Neural cell (in vitro differentiated cells): ENCODE results near the gene MAP3K5. TPM values are rescaled to one million over a fixed set of nuclear protein-coding genes. Genes with fewer than 3 reads are reported as not detected.

Experiments used
- H2AFZ ChIP-seq: fragments of 200-600, 300-800 bp; sonication (generic), shearing (Covaris generic); 2 replicates; pipeline ENCODE4 v1.6.0; 2014; ENCODE audit warnings: low read depth, mild to moderate bottlenecking, antibody characterized with exemption, low read length, moderate library complexity
- H3F3A ChIP-seq: fragments of 200-600 bp; shearing (Covaris generic); 2 replicates; pipeline ENCODE4 v1.6.1; 2016; ENCODE audit warnings: mild to moderate bottlenecking, moderate library complexity, mixed read lengths, antibody characterized with exemption, low read length; ENCODE audit not compliant: insufficient read depth, poor library complexity, severe bottlenecking
- H3K27ac ChIP-seq: fragments of 200-600, 300-800 bp; sonication (generic), shearing (Covaris generic); 2 replicates; pipeline ENCODE4 v1.5.1; 2014; ENCODE audit warnings: mild to moderate bottlenecking, low read length, moderate library complexity
- H3K27me3 ChIP-seq: fragments of 300-800, 200-600 bp; sonication (generic), shearing (Covaris generic); 2 replicates; pipeline ENCODE4 v1.6.0; 2014; ENCODE audit warnings: mild to moderate bottlenecking, low read depth, low read length, moderate library complexity; ENCODE audit not compliant: insufficient read depth
- H3K36me3 ChIP-seq: fragments of 300-800, 200-600 bp; sonication (generic), shearing (Covaris generic); 2 replicates; pipeline ENCODE4 v1.5.1; 2014; ENCODE audit warnings: mild to moderate bottlenecking, antibody characterized with exemption, low read length, moderate library complexity; ENCODE audit not compliant: insufficient read depth
- H3K4me2 ChIP-seq: fragments of 300-800, 200-600 bp; sonication (generic), shearing (Covaris generic); 2 replicates; pipeline ENCODE4 v1.6.0; 2014; ENCODE audit warnings: mild to moderate bottlenecking, low read length
- H3K4me3 ChIP-seq: fragments of 300-800, 200-600 bp; sonication (generic), shearing (Covaris generic); 2 replicates; pipeline ENCODE4 v1.5.1; 2014; ENCODE audit warnings: mild to moderate bottlenecking, low read length, moderate library complexity
- H3K79me2 ChIP-seq: fragments of 200-600 bp; shearing (Covaris generic); replicated peaks from 2 replicates; pipeline ENCODE4 v1.6.0; 2014; ENCODE audit warnings: mild to moderate bottlenecking, low read length, moderate library complexity; ENCODE audit not compliant: insufficient read depth
- H3K9ac ChIP-seq: fragments of 300-800, 200-600 bp; sonication (generic), shearing (Covaris generic); 2 replicates; pipeline ENCODE4 v1.6.1; 2016; ENCODE audit warnings: mild to moderate bottlenecking, low read length, mixed read lengths
- H3K9me2 ChIP-seq: fragments of 200-600 bp; shearing (Covaris generic); 2 replicates; pipeline ENCODE4 v1.6.1; 2016; ENCODE audit warnings: mild to moderate bottlenecking, low read length, mixed read lengths; ENCODE audit not compliant: insufficient read depth
- H3K9me3 ChIP-seq: fragments of 200-600, 300-800 bp; sonication (generic), shearing (Covaris generic); 2 replicates; pipeline ENCODE4 v1.6.1; 2016; ENCODE audit warnings: mild to moderate bottlenecking, mixed run types, low read length, moderate library complexity, mixed read lengths
- H4K20me1 ChIP-seq: fragments of 200-600 bp; shearing (Covaris generic); 2 replicates; pipeline ENCODE4 v1.6.1; 2016; ENCODE audit warnings: mild to moderate bottlenecking, mixed run types; ENCODE audit not compliant: insufficient read depth
- EP300 ChIP-seq: fragments of 450-650 bp; conservative IDR thresholded peaks from 2 replicates; pipeline ENCODE4 v1.6.1; 2014; ENCODE audit warnings: antibody characterized with exemption, mild to moderate bottlenecking, moderate library complexity; ENCODE audit not compliant: poor library complexity, severe bottlenecking
- EZH2 ChIP-seq: fragments of 200-600, 300-800 bp; shearing (Covaris generic), sonication (generic); IDR thresholded peaks from 2 replicates; pipeline ENCODE4 v1.6.1; 2014; ENCODE audit warnings: antibody characterized with exemption, low read length, borderline replicate concordance, mild to moderate bottlenecking; ENCODE audit not compliant: insufficient read depth, poor library complexity, severe bottlenecking
- MXI1 ChIP-seq: fragments of 450-650 bp; conservative IDR thresholded peaks from 2 replicates; pipeline ENCODE4 v1.6.1; 2014; ENCODE audit warnings: antibody characterized with exemption, mild to moderate bottlenecking; ENCODE audit not compliant: poor library complexity, severe bottlenecking
- POLR2AphosphoS5 ChIP-seq: IDR thresholded peaks from 2 replicates; pipeline ENCODE4 v1.6.1; 2012
- RAD21 ChIP-seq: fragments of 450-650 bp; conservative IDR thresholded peaks from 2 replicates; pipeline ENCODE4 v1.6.1; 2014; ENCODE audit warnings: antibody characterized with exemption, mild to moderate bottlenecking, moderate library complexity
- SMC3 ChIP-seq: fragments of 450-650 bp; conservative IDR thresholded peaks from 2 replicates; pipeline ENCODE4 v1.6.1; 2014; ENCODE audit warnings: antibody characterized with exemption, mild to moderate bottlenecking, moderate library complexity; ENCODE audit not compliant: poor library complexity
- TAF1 ChIP-seq: IDR thresholded peaks from 2 replicates; pipeline ENCODE4 v1.6.1; 2012; ENCODE audit warnings: low read depth
- polyA plus RNA-seq: library from polyadenylated mRNA; depleted of rRNA; stranded (reverse); fragments of >200 nt; gene quantifications from 2 replicates; pipeline ENCODE4 v1.2.3, GENCODE V29; 2014
- TF ChIP-seq, protein P1 (sequence below): fragments of 450-650 bp; IDR thresholded peaks from 2 replicates; pipeline ENCODE4 v1.5.1; 2014; ENCODE audit warnings: antibody characterized with exemption, mild to moderate bottlenecking, moderate library complexity; ENCODE audit not compliant: poor library complexity, severe bottlenecking
- TF ChIP-seq, protein P2 (sequence below): IDR thresholded peaks from 2 replicates; pipeline ENCODE4 v1.6.1; 2012; ENCODE audit warnings: borderline replicate concordance

Gene MAP3K5
- polyA plus RNA-seq, 1 donor from 2014 or later: 2.0 TPM

DNA sequence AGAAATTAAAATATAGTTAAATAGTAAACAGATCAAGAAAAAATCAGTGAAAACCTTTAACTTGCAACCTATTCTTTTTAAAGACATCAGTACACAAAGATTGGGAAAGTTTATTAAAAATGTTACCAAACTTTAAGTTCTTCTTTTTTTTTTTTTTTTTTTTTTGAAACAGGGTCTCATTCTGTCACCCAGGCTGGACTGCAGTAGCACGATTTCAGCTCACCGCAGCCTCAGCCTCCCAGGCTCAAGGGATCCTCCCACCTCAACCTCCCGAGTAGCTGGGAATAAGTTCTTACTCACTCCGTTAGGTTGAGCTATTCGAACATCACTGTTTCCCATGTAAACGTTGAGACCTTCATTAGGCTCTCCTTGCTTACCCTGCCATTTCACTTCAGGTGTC, 5.6 kb downstream of the MAP3K5 start:
- H3K4me2 ChIP-seq: no peak overlapping the region
- no peak overlapping the region for H3K9ac ChIP-seq
- H3F3A ChIP-seq: no peaks in the 10 kb centered on the region
- no peak overlapping the region for H2AFZ ChIP-seq
- H3K4me3 ChIP-seq: no peak overlapping the region
- no peaks in the 10 kb centered on the region for H3K36me3 ChIP-seq
- H3K9me3 ChIP-seq: no peaks in the 10 kb centered on the region
- no peaks in the 10 kb centered on the region for H3K79me2 ChIP-seq
- no peaks in the 10 kb centered on the region for H4K20me1 ChIP-seq
- no peaks in the 10 kb centered on the region for H3K9me2 ChIP-seq
- TF ChIP-seq EP300 (no peak), POLR2AphosphoS5 (no peak), RAD21 (no peak), MXI1 (no peak), EZH2 (no peak), SMC3 (no peak)
- H3K27me3 ChIP-seq: peaks cover 26% of the 10 kb centered on the region
- no peak overlapping the region for H3K27ac ChIP-seq

DNA sequence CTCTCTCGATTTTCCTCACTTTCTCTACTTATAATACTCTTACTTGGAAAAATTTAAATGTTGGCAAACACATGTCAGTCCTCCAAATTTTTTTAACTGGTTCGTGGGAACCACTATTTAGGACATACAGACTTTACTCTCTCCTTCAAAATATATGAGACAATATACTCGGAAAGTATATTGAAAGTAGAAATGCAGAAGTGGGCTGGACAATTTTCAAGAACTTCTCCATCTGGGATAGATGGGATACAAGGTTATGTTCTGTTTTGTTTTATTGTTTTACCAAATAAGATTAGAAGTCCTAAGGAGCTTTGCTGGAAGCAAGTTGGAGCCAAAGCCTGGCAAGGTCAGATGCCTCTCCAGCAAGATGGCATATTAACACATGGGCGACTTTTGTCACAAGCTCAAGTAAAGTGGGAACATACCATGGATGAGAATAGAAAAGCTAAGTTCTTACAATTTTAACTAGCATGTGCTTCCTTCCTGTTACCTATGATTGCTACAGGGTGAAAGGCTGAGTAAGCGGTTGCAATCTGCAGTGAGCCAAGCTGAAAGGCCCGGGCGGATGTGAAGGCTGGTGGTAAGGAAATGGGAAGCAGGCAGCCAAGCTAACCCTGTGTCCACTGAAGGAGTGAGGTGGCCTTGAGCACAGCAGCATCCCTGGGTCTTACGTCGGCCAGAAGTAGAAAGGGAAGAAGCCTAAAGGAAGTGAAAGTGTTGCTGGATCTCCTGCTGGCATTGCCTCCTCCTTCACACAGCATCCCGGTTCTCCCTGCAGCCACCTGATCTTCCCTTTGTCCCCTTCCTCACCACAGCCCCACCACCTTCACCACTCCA, 7.1 kb downstream of the MAP3K5 start:
- Histone ChIP-seq H3K4me2 (no peak overlapping the region), H3K27ac (no peak overlapping the region), H3K36me3 (no peaks in the 10 kb centered on the region), H3K9me2 (no peaks in the 10 kb centered on the region), H3K27me3 (peaks cover 11% of the 10 kb centered on the region), H3K4me3 (no peak overlapping the region), H3K9me3 (no peaks in the 10 kb centered on the region), H3K79me2 (no peaks in the 10 kb centered on the region), H4K20me1 (no peaks in the 10 kb centered on the region), H3F3A (no peaks in the 10 kb centered on the region), H2AFZ (no peak overlapping the region), H3K9ac (no peak overlapping the region)
- TF ChIP-seq SMC3: no peak
- no peak for TF ChIP-seq RAD21
- TF ChIP-seq, protein P1, sequence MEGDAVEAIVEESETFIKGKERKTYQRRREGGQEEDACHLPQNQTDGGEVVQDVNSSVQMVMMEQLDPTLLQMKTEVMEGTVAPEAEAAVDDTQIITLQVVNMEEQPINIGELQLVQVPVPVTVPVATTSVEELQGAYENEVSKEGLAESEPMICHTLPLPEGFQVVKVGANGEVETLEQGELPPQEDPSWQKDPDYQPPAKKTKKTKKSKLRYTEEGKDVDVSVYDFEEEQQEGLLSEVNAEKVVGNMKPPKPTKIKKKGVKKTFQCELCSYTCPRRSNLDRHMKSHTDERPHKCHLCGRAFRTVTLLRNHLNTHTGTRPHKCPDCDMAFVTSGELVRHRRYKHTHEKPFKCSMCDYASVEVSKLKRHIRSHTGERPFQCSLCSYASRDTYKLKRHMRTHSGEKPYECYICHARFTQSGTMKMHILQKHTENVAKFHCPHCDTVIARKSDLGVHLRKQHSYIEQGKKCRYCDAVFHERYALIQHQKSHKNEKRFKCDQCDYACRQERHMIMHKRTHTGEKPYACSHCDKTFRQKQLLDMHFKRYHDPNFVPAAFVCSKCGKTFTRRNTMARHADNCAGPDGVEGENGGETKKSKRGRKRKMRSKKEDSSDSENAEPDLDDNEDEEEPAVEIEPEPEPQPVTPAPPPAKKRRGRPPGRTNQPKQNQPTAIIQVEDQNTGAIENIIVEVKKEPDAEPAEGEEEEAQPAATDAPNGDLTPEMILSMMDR: no peak
- no peak for TF ChIP-seq EZH2
- TF ChIP-seq EP300: no peak
- TF ChIP-seq, protein P2, sequence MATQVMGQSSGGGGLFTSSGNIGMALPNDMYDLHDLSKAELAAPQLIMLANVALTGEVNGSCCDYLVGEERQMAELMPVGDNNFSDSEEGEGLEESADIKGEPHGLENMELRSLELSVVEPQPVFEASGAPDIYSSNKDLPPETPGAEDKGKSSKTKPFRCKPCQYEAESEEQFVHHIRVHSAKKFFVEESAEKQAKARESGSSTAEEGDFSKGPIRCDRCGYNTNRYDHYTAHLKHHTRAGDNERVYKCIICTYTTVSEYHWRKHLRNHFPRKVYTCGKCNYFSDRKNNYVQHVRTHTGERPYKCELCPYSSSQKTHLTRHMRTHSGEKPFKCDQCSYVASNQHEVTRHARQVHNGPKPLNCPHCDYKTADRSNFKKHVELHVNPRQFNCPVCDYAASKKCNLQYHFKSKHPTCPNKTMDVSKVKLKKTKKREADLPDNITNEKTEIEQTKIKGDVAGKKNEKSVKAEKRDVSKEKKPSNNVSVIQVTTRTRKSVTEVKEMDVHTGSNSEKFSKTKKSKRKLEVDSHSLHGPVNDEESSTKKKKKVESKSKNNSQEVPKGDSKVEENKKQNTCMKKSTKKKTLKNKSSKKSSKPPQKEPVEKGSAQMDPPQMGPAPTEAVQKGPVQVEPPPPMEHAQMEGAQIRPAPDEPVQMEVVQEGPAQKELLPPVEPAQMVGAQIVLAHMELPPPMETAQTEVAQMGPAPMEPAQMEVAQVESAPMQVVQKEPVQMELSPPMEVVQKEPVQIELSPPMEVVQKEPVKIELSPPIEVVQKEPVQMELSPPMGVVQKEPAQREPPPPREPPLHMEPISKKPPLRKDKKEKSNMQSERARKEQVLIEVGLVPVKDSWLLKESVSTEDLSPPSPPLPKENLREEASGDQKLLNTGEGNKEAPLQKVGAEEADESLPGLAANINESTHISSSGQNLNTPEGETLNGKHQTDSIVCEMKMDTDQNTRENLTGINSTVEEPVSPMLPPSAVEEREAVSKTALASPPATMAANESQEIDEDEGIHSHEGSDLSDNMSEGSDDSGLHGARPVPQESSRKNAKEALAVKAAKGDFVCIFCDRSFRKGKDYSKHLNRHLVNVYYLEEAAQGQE: no peak
- TF ChIP-seq MXI1: no peak
- no peak for TF ChIP-seq POLR2AphosphoS5
- no peak for TF ChIP-seq TAF1
